Measurements from ENCODE around the gene NUTM1. TPM values are rescaled to one million over a fixed set of nuclear protein-coding genes. Genes with fewer than 3 reads are reported as not detected.
"Not testable (repeated sequence)": the region's sequence is repeated elsewhere in the genome, so short reads cannot be mapped to it uniquely, and the experiment has no call there.

The NUTM1 gene
- total and polyA plus RNA-seq, 3 donors from 2014 or later = 17.8 to 39.7 (median 23.4) TPM

DNA sequence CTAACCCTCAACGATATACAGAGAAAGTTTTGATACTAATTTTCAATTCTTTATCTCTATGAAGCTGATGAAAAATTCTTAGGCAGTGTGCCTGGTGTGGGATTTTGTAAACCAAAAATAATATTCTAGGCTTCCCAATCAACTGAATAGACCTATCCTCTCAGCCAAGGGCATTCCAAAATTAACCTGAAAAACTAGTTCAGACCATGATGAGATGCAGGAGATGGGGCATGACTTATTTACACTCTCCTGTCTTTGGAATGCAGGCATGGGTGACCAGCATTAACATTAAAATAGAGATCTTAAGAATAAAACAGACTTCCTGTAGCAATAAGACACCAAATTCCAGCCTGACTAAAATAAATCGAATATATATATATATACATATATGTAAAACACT, 31.7 kb downstream of the NUTM1 start:
- TF ChIP-seq POLR2A (IDR thresholded peaks at IDR 0.05) = no peak
- TF ChIP-seq CTCF (IDR thresholded peaks at IDR 0.05) = no peak
- intact Hi-C loops (cut with DNase I; ENCODE audit: low total_unique reads) = no loop called here
- 68 to 86% methylated on average over 2 of the region's 2 CpGs for WGBS, 2 donors
- no peaks in the 10 kb centered on the region for H3K4me1 ChIP-seq
- H3K27me3 ChIP-seq = no peaks in the 10 kb centered on the region
- H3K27ac ChIP-seq = no peak overlapping the region
- DNase-seq = no peak
- no peaks in the 10 kb centered on the region for H3K36me3 ChIP-seq (ENCODE audit: low read depth, missing control alignments)
- no peaks in the 10 kb centered on the region for H3K9me3 ChIP-seq
- no peak overlapping the region for H3K4me3 ChIP-seq

- DNase-seq; H3K36me3 ChIP-seq (ENCODE audit: low read depth, missing control alignments); H3K27ac ChIP-seq; H3K9me3 ChIP-seq; H3K4me1 ChIP-seq; intact Hi-C loops (cut with DNase I; ENCODE audit: low total_unique reads); H3K4me3 ChIP-seq; H3K27me3 ChIP-seq: not testable (repeated sequence)
- 95 to 100% methylated on average over 2 of the region's 2 CpGs for WGBS, 2 donors
These were observed 32.4 kb downstream of the NUTM1 start for GRCh38 chr15:34375541-34375940.

DNA sequence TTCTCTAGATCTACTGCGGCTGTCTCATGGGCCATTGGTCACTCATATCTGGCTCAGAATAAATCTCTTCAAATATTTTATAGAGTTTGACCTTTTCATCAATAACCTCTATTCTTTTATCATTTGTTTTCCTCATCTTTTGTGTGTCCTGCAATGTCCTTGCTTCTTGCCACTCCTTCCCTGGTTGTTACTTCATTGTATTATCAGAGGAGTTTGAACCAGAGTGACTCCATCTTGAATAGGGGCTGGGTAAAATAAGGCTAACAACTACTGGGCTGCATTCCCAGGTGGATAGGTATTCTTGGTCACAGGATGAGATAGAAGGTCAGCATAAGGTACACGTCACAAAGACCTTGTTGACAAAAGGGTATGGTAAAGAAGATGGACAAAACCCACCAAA, 33.7 kb downstream of the NUTM1 start:
- 95 to 98% methylated on average over 2 of the region's 2 CpGs for WGBS, 2 donors
- Histone ChIP-seq H3K4me1 (no peaks in the 10 kb centered on the region), H3K4me3 (no peak overlapping the region), H3K27ac (no peak overlapping the region), H3K27me3 (no peaks in the 10 kb centered on the region), H3K9me3 (no peaks in the 10 kb centered on the region), H3K36me3 (ENCODE audit: low read depth, missing control alignments) (no peaks in the 10 kb centered on the region)
- DNase-seq = no peak
- intact Hi-C loops (cut with DNase I; ENCODE audit: low total_unique reads) = no loop called here
- TF ChIP-seq CTCF (IDR thresholded peaks at IDR 0.05) = no peak
- no peak for TF ChIP-seq POLR2A (IDR thresholded peaks at IDR 0.05)

- H3K36me3 ChIP-seq (ENCODE audit: low read depth, missing control alignments); H3K9me3 ChIP-seq; H3K4me3 ChIP-seq; DNase-seq; H3K4me1 ChIP-seq; H3K27ac ChIP-seq; H3K27me3 ChIP-seq; intact Hi-C loops (cut with DNase I; ENCODE audit: low total_unique reads): not testable (repeated sequence)
- WGBS, 2 donors = 90 to 92% methylated on average over 4 of the region's 4 CpGs
These were observed 37.4 kb downstream of the NUTM1 start for GRCh38 chr15:34380491-34380890.

GRCh38 chr15:34381829-34382521, 38.9 kb downstream of the NUTM1 start:
- H3K27ac ChIP-seq; H3K4me1 ChIP-seq; intact Hi-C loops (cut with DNase I; ENCODE audit: low total_unique reads); H3K27me3 ChIP-seq; H3K9me3 ChIP-seq; H3K36me3 ChIP-seq (ENCODE audit: low read depth, missing control alignments); DNase-seq; H3K4me3 ChIP-seq: not testable (repeated sequence)
- WGBS, 2 donors = no CpG with 5 or more reads among the region's 19 CpGs

GRCh38 chr15:34389594-34390086, 46.5 kb downstream of the NUTM1 start:
- H3K36me3 ChIP-seq (ENCODE audit: low read depth, missing control alignments); DNase-seq; H3K4me1 ChIP-seq; H3K27me3 ChIP-seq; intact Hi-C loops (cut with DNase I; ENCODE audit: low total_unique reads); H3K9me3 ChIP-seq; H3K27ac ChIP-seq; H3K4me3 ChIP-seq: not testable (repeated sequence)
- WGBS, 2 donors = no CpG with 5 or more reads among the region's 16 CpGs

- H3K4me3 ChIP-seq; H3K36me3 ChIP-seq (ENCODE audit: low read depth, missing control alignments); DNase-seq; H3K9me3 ChIP-seq; intact Hi-C loops (cut with DNase I; ENCODE audit: low total_unique reads); H3K27ac ChIP-seq; H3K27me3 ChIP-seq; H3K4me1 ChIP-seq: not testable (repeated sequence)
- no CpG with 5 or more reads among the region's 2 CpGs for WGBS, 2 donors
These were observed 49.9 kb downstream of the NUTM1 start for GRCh38 chr15:34392981-34393380.

GRCh38 chr15:34397637-34398259, 54.6 kb downstream of the NUTM1 start:
- H3K36me3 ChIP-seq (ENCODE audit: low read depth, missing control alignments); H3K27me3 ChIP-seq; DNase-seq; intact Hi-C loops (cut with DNase I; ENCODE audit: low total_unique reads); H3K4me1 ChIP-seq; H3K9me3 ChIP-seq; H3K27ac ChIP-seq; H3K4me3 ChIP-seq: not testable (repeated sequence)
- no CpG with 5 or more reads among the region's 6 CpGs for WGBS, 2 donors

DNA sequence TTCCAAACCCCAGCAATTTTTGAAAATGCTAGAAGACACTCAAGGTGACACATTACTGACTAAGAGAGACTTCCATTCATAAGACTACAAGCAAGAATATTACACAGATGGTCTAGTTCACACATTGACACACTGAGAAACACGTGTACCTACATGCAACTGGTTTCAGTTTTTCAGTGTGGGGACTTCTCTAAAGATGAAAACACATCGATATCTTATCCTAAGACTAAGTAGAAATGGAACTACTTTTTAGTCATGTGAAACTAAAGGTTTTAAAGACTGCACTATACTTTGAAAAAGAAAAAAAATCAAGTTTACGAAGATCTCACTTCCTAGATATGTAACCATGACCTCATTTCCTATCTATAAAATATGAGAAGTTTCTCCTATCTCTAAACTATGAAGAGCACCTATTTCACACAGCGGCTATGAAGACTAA, 60.1 kb downstream of the NUTM1 start:
- H3K27me3 ChIP-seq; intact Hi-C loops (cut with DNase I; ENCODE audit: low total_unique reads); H3K4me3 ChIP-seq; H3K9me3 ChIP-seq; H3K4me1 ChIP-seq; DNase-seq; H3K27ac ChIP-seq; H3K36me3 ChIP-seq (ENCODE audit: low read depth, missing control alignments): not testable (repeated sequence)
- 93 to 94% methylated on average over 1 of the region's 4 CpGs for WGBS, 2 donors

DNA sequence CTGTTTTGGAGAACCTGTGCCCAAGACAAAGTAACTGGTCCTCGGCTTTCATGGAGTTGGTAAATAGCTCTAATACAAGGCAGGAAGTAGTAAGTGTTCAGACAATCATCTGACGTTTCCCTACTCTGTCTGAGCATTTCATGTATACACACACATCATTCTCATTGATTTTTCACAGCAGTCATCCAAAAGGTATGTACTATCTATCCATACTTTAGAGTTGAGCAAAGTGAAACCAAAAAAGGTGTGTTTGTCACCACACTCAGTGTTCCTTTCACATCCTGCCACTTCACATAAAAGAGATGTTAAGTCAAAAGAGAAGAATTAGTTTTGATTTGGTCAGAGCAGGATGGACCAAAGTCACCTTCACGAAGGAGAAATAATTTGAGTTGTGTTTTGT, 60.8 kb downstream of the NUTM1 start:
- H3K4me3 ChIP-seq; intact Hi-C loops (cut with DNase I; ENCODE audit: low total_unique reads); H3K27me3 ChIP-seq; DNase-seq; H3K9me3 ChIP-seq; H3K36me3 ChIP-seq (ENCODE audit: low read depth, missing control alignments); H3K4me1 ChIP-seq; H3K27ac ChIP-seq: not testable (repeated sequence)
- WGBS, 2 donors = no CpG with 5 or more reads among the region's 3 CpGs

All from testis (tissue), 3 donors.